Ureter (tissue), 1 donor: ENCODE results near the gene RUNX1. TPM values are rescaled to one million over a fixed set of nuclear protein-coding genes. Genes with fewer than 3 reads are reported as not detected.
"Not testable (repeated sequence)": the region's sequence is repeated elsewhere in the genome, so short reads cannot be mapped to it uniquely, and the experiment has no call there.

Experiments
- DNase-seq: peaks from one replicate; pipeline ENCODE4 v3.0.0-alpha.2; 2020; ENCODE audit warnings: low spot score
- total RNA-seq: library from RNA; stranded (reverse); gene quantifications from one replicate; pipeline ENCODE4 v1.2.4, GENCODE V29; 2023
- donor health status: DM: yes; HTN: yes; CAD: no.

Gene RUNX1
- total RNA-seq, 1 donor from 2014 or later = 84.0 TPM

- no peak for DNase-seq
Measured at GRCh38 chr21:34969423-34970166, 79.5 kb downstream of the RUNX1 start.

DNA sequence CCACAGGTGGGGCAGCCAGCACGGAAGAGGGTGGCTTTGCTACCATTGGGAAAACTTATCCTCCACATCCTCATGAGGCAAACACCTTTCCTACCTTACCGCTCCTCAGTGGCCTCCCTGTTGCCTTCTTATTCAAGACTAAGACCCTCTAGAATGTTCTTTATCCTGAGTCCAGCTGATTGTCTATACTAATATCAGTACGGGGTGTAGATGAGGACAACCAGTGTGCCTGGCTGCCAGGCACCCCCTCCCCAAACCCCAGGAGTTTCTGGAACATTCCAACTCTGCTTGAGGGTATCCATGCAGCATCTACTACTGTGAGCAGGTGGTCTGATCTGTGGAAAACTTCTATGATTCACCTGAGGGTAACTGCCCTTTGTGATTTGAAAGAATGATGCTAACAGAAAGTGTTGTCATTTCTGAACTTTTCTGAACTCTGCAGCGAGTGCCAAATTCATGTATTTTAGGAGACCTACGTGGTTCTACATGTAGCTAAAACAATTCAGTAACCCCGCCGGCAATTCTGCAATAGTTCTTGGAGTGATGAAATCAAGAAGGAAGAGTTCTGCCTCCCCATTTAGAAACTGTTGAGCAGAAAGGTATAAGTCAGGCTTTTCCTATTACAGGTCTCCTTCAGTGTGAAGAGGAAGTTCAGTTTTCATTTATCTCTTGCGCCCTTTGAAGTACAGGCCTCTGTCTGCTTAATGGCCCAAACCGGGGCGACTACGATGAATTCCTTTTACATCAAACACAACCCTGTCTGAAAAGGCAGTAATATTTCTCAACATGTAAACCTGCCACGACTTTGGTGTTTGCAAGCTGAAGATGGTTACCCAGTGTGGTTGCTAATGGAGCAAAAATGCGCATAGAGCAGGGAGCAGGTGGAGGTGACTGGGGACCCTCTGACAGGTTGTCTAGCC lies 80.4 kb downstream of the RUNX1 start:
- DNase-seq = no peak

GRCh38 chr21:34967509-34968289 lies 81.4 kb downstream of the RUNX1 start:
- no peak for DNase-seq

GRCh38 chr21:34966881-34967280 lies 82.2 kb downstream of the RUNX1 start:
- not testable (repeated sequence) for DNase-seq

GRCh38 chr21:34965200-34966174 lies 83.6 kb downstream of the RUNX1 start:
- DNase-seq = no peak

- DNase-seq = no peak
Measured at GRCh38 chr21:34962586-34963222, 86.4 kb downstream of the RUNX1 start.

DNA sequence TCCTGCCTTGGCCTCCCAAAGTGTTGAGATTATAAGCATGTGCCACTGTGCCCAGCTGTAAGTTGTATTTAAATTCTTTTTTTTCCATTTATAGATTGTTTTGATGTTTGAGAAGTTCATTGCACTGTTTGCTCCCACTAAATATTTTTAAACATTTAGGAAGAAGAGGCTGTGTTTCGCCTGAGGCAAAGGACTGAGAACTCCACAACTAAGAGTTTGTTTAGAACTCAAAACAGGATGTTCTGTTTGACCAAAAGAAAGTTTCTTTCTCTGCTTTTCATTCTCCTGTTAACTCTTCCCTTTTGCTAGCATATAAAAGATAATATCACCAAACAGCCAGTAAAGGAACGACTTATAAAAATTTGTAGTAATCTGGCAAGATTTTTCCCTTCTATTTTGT lies 87.0 kb downstream of the RUNX1 start:
- DNase-seq = no peak

DNA sequence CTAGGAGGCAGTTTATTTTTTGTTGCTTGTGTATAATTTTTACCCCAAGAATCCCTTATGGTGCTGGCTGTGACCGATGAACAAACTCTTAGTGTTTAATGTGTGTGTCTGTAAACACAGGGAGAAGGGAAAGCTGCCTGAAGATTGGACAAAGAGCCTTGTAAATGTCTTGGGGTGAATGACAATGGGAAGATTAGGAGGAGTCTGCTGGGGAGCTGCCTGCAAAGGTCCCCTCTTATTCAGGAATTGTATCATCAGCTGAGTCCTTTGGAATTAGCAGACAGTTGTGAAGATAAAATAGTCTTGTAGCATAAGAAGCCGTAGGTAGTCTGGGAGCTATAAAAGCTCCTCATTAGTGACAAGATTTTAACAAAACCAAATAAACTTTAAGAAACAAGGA lies 88.4 kb downstream of the RUNX1 start:
- DNase-seq = no peak

- DNase-seq = no peak
Measured at GRCh38 chr21:34959607-34960006, 89.5 kb downstream of the RUNX1 start.

- DNase-seq = no peak
Measured at GRCh38 chr21:34958040-34958439, 91.1 kb downstream of the RUNX1 start.

DNA sequence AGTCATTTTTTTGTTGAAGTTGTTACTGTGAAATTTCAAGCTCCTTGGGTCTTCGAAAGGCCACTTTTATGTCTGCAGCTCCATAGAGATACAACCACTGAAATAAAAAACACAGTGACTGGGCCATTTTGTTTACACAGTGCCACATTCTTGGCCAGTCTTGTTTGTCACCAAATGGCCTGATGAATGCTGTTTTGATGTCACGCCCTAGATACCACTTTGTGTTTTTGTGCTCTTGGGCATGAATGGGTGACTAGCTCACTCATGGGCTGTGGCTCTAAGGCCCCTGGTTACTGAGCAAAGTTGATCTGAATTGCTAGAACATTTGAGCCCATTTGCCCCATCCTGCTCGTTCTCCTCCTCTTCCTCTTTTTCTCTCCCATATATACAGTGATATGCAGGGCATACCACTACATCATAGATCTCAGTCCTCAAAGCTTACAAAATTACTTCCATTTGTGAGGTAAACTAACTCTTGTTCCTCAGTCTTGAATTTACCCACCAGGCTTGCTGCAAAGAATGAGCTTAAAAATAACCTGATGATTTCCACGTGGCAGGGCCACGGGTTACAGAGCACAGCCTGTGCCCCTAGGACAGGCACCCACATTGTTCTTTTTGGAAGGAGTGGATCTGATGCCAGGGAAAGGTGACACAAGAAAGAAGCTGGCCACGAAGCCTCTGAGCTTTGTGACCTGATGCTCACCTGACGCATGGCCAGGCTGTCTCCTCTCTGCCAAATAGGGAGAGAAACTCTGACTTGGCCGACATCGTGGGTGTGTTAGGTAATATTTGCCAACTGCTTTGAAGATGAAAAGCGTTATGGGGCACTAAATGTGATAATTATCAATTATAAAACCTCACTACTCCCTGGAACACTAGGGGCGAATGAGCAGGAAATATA lies 92.4 kb downstream of the RUNX1 start:
- no peak for DNase-seq

- DNase-seq = no peak
Measured at GRCh38 chr21:34953950-34954349, 95.2 kb downstream of the RUNX1 start.

DNA sequence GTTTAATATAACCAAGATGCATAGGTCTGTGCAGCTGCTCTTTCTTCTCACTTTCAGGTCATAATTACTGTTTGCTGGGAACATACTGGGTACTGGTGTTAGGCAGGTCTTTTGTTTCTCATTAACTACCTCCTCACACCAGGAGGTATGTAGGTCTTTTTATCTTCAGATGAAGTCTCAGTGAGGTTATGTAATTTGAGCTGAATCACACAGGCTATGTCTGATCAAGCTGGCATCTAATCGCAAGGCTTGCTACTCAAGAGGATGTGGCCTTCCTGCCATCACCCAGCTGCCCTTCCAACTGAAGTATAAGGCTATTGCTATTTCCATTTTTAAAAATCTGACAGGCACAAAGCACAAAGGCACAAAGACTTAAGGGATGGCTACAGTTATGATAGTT lies 96.4 kb downstream of the RUNX1 start:
- DNase-seq = no peak

- DNase-seq = not testable (repeated sequence)
Measured at GRCh38 chr21:34951868-34952267, 97.2 kb downstream of the RUNX1 start.

- no peak for DNase-seq
Measured at GRCh38 chr21:34950980-34951379, 98.1 kb downstream of the RUNX1 start.

GRCh38 chr21:34949499-34949898 lies 99.6 kb downstream of the RUNX1 start:
- no peak for DNase-seq

DNA sequence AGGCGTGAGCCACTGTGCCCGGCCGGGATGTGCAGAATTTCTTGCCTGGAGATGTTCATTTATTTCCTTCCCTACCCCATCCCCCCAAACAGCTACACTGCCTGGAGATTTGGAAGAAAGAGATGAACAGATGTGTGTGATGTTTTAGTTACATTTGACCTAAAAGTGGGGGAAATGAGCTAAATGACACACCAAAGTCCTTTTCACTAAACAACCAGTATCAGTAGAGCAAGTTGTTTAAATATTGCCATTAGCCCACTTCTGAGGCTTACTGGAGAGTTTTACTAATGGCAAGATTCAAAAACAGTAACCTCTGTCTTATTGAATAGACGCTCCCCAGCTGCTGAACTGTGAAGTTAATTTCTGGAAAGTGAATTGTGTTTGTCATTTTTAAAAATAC lies 100.1 kb downstream of the RUNX1 start:
- no peak for DNase-seq

DNA sequence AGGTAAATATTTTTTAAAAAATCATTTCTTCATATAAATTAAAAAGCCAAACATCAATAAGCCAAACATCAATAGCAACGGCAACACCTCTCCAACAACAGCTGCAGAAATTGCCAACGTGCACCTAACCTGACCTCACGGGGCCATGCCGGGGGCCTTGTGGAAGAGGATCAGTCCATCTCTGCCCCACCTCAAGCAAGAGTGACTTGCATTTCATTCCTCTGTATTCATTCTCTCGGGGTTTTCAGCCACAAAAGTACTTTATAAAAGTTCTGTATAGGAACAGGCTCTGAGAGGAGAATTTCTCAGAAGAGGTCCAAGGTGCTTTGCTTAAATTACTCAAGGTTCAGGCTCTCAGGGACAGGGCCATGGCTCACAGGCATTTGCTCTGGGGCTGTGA lies 100.9 kb downstream of the RUNX1 start:
- no peak for DNase-seq

- DNase-seq = no peak
Measured at GRCh38 chr21:34946916-34947534, 102.1 kb downstream of the RUNX1 start.
